PC-3 (cell line): ENCODE measurements around the gene NUAK1. TPM values are rescaled to one million over a fixed set of nuclear protein-coding genes. Genes with fewer than 3 reads are reported as not detected.

ENCODE experiments used
- ATAC-seq: fragments of 200-7000 bp; cut with Tn5 transposase; 2 replicates; pipeline ENCODE4 v1.9.1; 2020; ENCODE audit warnings: mild to moderate bottlenecking, moderate library complexity
- BruUV-seq: library from RNA; stranded (reverse); fragments of 400-500 nt; replicated peaks from 2 replicates; lab custom pipeline; 2021; lab: Mats Ljungman, UMichigan
- CTCF ChIA-PET: fragments of 300-600 bp; sonication (Branson Sonifier 250); formaldehyde crosslinking; loops from one replicate; lab custom pipeline; 2022; ENCODE audit warnings: antibody characterized with exemption; lab: Charles Lee
- POLR2A ChIA-PET: fragments of 300-600 bp; sonication (Branson Sonifier 250); formaldehyde crosslinking; loops from one replicate; lab custom pipeline; 2022; ENCODE audit warnings: antibody characterized with exemption; ENCODE audit not compliant: unreplicated experiment; lab: Charles Lee
- DNase-seq: peaks from one replicate; pipeline ENCODE4 v3.0.0-alpha.2; 2015
- H2AFZ ChIP-seq: fragments of 300-600 bp; sonication (generic); 2 replicates; pipeline ENCODE4 v1.6.0; 2016; ENCODE audit warnings: antibody characterized with exemption, low read length
- H3F3A ChIP-seq: fragments of 300-600 bp; sonication (generic); one replicate; pipeline ENCODE4 v1.6.0; 2017; ENCODE audit warnings: antibody characterized with exemption, low read length, control low read depth, mild to moderate bottlenecking; ENCODE audit not compliant: unreplicated experiment
- H3K27ac ChIP-seq: fragments of 300-600 bp; sonication (generic); 2 replicates; pipeline ENCODE4 v1.5.1; 2016; ENCODE audit warnings: mild to moderate bottlenecking, low read length
- H3K27me3 ChIP-seq: fragments of 300-600 bp; sonication (generic); 2 replicates; pipeline ENCODE4 v1.6.1; 2016; ENCODE audit warnings: low read length, mixed read lengths
- H3K36me3 ChIP-seq: fragments of 300-600 bp; sonication (generic); 2 replicates; pipeline ENCODE4 v1.6.1; 2016; ENCODE audit warnings: low read depth, mixed run types, low read length, mixed read lengths
- H3K4me1 ChIP-seq: fragments of 300-600 bp; sonication (generic); 2 replicates; pipeline ENCODE4 v1.5.1; 2016; ENCODE audit warnings: low read length; ENCODE audit not compliant: insufficient read depth
- H3K4me2 ChIP-seq: fragments of 300-600 bp; sonication (generic); 2 replicates; pipeline ENCODE4 v1.6.0; 2016; ENCODE audit warnings: low read length
- H3K4me3 ChIP-seq: fragments of 300-600 bp; sonication (generic); 2 replicates; pipeline ENCODE4 v1.5.1; 2016; ENCODE audit warnings: mild to moderate bottlenecking, low read length, mixed read lengths
- H3K79me2 ChIP-seq: fragments of 300-600 bp; sonication (generic); 2 replicates; pipeline ENCODE4 v1.6.1; 2017; ENCODE audit warnings: low read length, mixed read lengths
- H3K9ac ChIP-seq: fragments of 300-600 bp; sonication (generic); 2 replicates; pipeline ENCODE4 v1.6.0; 2016; ENCODE audit warnings: mild to moderate bottlenecking, low read length
- H3K9me2 ChIP-seq: fragments of 300-600 bp; sonication (generic); replicated peaks from 2 replicates; pipeline ENCODE4 v1.6.1; 2016; ENCODE audit warnings: mixed run types, low read length, mixed read lengths
- H3K9me3 ChIP-seq: fragments of 300-600 bp; sonication (generic); 2 replicates; pipeline ENCODE4 v1.6.1; 2016; ENCODE audit warnings: low read length, mixed read lengths
- H4K20me1 ChIP-seq: fragments of 300-600 bp; sonication (generic); 2 replicates; pipeline ENCODE4 v1.6.1; 2016; ENCODE audit warnings: low read length, mixed read lengths
- CTCF ChIP-seq: fragments of 300-600 bp; sonication (generic); conservative IDR thresholded peaks from 2 replicates; pipeline ENCODE4 v1.5.1; 2017; ENCODE audit warnings: antibody characterized with exemption, low read depth, mild to moderate bottlenecking, low read length
- EZH2 ChIP-seq: fragments of 300-600 bp; sonication (generic); IDR thresholded peaks from one replicate; pipeline ENCODE4 v1.6.1; 2017; ENCODE audit warnings: antibody characterized with exemption, mild to moderate bottlenecking, low read length; ENCODE audit not compliant: unreplicated experiment
- EZH2phosphoT487 ChIP-seq: fragments of 300-600 bp; sonication (generic); IDR thresholded peaks from 2 replicates; pipeline ENCODE4 v1.6.1; 2018; ENCODE audit warnings: mild to moderate bottlenecking, antibody characterized with exemption, low read length, borderline replicate concordance
- intact Hi-C: fragments of 100-400 bp; cut with micrococcal nuclease; formaldehyde crosslinking; loops from 2 replicates; pipeline ENCODE4 v1.9.0; 2023
- total RNA-seq: library from RNA; depleted of rRNA; stranded (reverse); fragments of >200 nt; gene quantifications from 2 replicates; pipeline ENCODE4 v1.2.3, GENCODE V29; 2014

NUAK1 gene
- total RNA-seq, 1 experiment from 2014 or later, result 9.8 TPM

- Histone ChIP-seq H3K4me1 (peaks cover 38% of the 10 kb centered on the region), H3K4me2 (no peak overlapping the region), H3K27ac (no peak overlapping the region), H3K9me3 (no peaks in the 10 kb centered on the region), H3K27me3 (no peaks in the 10 kb centered on the region), H3K36me3 (no peaks in the 10 kb centered on the region), H4K20me1 (no peaks in the 10 kb centered on the region), H2AFZ (no peak overlapping the region), H3K4me3 (no peak overlapping the region), H3K9me2 (no peaks in the 10 kb centered on the region), H3K9ac (no peak overlapping the region), H3K79me2 (no peaks in the 10 kb centered on the region), H3F3A (no peaks in the 10 kb centered on the region)
- TF ChIP-seq EZH2, result no peak
- no peak for TF ChIP-seq EZH2phosphoT487
- no peak for TF ChIP-seq CTCF
- CTCF ChIA-PET, result no interaction called here
- intact Hi-C loops, result loop anchor here (2.0 kb wide), 1 partner anchor 47 kb away; no protein-coding TSS in a partner anchor
- no peak for ATAC-seq
- no TSS peak for BruUV-seq
- POLR2A ChIA-PET, result no interaction called here
- no peak for DNase-seq
These were observed 48.8 kb downstream of the NUAK1 start for GRCh38 chr12:106089935-106090334.

GRCh38 chr12:106088811-106089485, 49.8 kb downstream of the NUAK1 start:
- no peaks in the 10 kb centered on the region for H3K27me3 ChIP-seq
- no peaks in the 10 kb centered on the region for H3K79me2 ChIP-seq
- intact Hi-C loops, result no loop called here
- H3K36me3 ChIP-seq, result no peaks in the 10 kb centered on the region
- H3K4me3 ChIP-seq, result no peak overlapping the region
- no peak overlapping the region for H3K27ac ChIP-seq
- no TSS peak for BruUV-seq
- H3K9me2 ChIP-seq, result no peaks in the 10 kb centered on the region
- ATAC-seq (no peak), DNase-seq (no peak)
- no peak overlapping the region for H2AFZ ChIP-seq
- H3K9me3 ChIP-seq, result no peaks in the 10 kb centered on the region
- POLR2A ChIA-PET, result no interaction called here
- no peak overlapping the region for H3K9ac ChIP-seq
- H3K4me2 ChIP-seq, result no peak overlapping the region
- CTCF ChIA-PET, result no interaction called here
- no peaks in the 10 kb centered on the region for H4K20me1 ChIP-seq
- no peak for TF ChIP-seq EZH2
- no peak for TF ChIP-seq CTCF
- peaks cover 38% of the 10 kb centered on the region for H3K4me1 ChIP-seq
- H3F3A ChIP-seq, result no peaks in the 10 kb centered on the region

GRCh38 chr12:106088246-106088808, 50.4 kb downstream of the NUAK1 start:
- DNase-seq, result no peak
- CTCF ChIA-PET, result no interaction called here
- Histone ChIP-seq H3F3A (no peaks in the 10 kb centered on the region), H3K4me3 (no peak overlapping the region), H3K9me3 (no peaks in the 10 kb centered on the region), H4K20me1 (no peaks in the 10 kb centered on the region), H3K27ac (no peak overlapping the region), H3K9ac (no peak overlapping the region), H3K4me2 (no peak overlapping the region), H3K27me3 (no peaks in the 10 kb centered on the region), H2AFZ (no peak overlapping the region), H3K36me3 (peaks cover 2% of the 10 kb centered on the region; the same call in 1 of the 2 replicates), H3K9me2 (no peaks in the 10 kb centered on the region), H3K4me1 (peaks cover 36% of the 10 kb centered on the region), H3K79me2 (no peaks in the 10 kb centered on the region)
- intact Hi-C loops, result no loop called here
- no peak for TF ChIP-seq EZH2phosphoT487
- no peak for TF ChIP-seq CTCF
- TF ChIP-seq EZH2, result no peak
- POLR2A ChIA-PET, result no interaction called here
- no peak for ATAC-seq
- no TSS peak for BruUV-seq
